Activated CD4-positive, alpha-beta T cell treated with anti-CD3 and anti-CD28 coated beads, Interleukin-2, amount 50 U/mL, for 4 hours (primary cell): ENCODE measurements around the gene ART3.
"Not testable (repeated sequence)": the region's sequence is repeated elsewhere in the genome, so short reads cannot be mapped to it uniquely, and the experiment has no call there.

ENCODE experiments used
- DNase-seq, 2 experiments: peaks; one replicate each; pipeline ENCODE4 v3.0.0-alpha.2; 2020

ART3 gene

DNA sequence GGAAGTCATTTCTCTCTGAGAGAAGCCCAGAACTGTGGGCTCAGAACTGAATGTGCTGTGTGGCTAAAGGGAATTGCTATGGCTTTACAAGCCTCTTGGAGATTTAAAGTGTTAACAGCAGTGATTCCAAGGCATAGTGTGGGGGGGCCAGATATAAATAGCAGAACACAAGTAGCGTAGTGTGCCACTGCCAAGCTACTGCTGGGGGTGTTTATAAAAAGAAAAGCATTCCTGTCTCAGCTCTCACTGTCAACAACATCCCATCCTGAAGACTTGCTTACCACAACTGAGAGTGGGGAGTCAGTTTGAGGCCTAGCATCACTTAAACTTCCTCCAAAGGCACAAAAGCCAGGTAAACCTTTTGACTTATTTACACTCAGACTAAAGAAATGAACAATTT is at the start of gene ART3:
Gene ART3 (plus strand): TSS at position 242 of the 400 bp plus-strand sequence. CDS start 1,181 bp downstream, outside the sequence.
- DNase-seq, result no peak

- DNase-seq, result no peak
Observed at GRCh38 chr4:76028350-76028765, 46.2 kb upstream of the ART3 start.

GRCh38 chr4:76029300-76029699 is 45.2 kb upstream of the ART3 start:
- DNase-seq, result no peak

DNA sequence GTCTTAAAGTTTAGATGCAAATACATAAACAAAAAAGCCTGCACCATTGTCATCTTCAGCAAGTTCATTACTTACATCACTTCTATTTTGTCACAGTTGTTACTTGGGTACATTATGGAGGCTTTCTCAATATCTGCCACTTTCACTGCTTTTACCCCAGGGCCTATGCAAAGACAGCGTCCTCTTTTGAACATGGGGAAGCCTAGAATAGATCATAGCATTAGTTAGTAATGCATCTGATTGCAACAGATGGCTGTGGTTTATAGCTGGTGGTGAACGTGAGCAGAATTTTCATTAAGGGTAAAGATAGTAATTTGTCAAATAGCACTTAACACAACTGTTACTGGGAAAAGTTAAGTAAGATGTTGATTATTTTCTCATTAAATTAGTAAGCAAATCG is 39.4 kb upstream of the ART3 start:
- no peak for DNase-seq

GRCh38 chr4:76035799-76036380 is 38.6 kb upstream of the ART3 start, which contains the start of gene CXCL11:
CXCL11 (minus strand) TSS chr4:76036070; CDS start chr4:76035987, 83 bp downstream.
- DNase-seq, result no peak

GRCh38 chr4:76036855-76037254 is 37.7 kb upstream of the ART3 start:
- no peak for DNase-seq

GRCh38 chr4:76042241-76042998 is 32.1 kb upstream of the ART3 start:
- not testable (repeated sequence) for DNase-seq

GRCh38 chr4:76043306-76043705 is 31.2 kb upstream of the ART3 start:
- DNase-seq, result not testable (repeated sequence)

GRCh38 chr4:76044686-76045085 is 29.8 kb upstream of the ART3 start:
- not testable (repeated sequence) for DNase-seq

DNA sequence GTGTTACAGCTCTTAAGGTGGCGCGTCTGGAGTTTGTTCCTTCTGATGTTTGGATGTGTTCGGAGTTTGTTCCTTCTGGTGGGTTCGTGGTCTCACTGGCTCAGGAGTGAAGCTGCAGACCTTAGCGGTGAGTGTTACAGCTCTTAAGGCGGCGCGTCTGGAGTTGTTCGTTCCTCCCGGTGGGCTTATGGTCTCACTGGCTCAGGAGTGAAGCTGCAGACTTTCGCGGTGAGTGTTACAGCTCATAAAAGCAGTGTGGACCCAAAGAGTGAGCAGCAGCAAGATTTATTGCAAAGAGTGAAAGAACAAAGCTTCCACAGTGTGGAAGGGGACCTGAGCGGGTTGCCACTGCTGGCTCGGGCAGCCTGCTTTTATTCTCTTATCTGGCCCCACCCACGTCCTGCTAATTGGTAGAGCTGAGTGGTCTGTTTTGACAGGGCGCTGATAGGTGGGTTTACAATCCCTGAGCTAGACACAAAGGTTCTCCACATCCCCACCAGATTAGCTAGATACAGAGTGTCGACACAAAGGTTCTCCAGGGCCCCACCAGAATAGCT is 24.6 kb upstream of the ART3 start:
- DNase-seq, result not testable (repeated sequence)

GRCh38 chr4:76050560-76051050 is 23.9 kb upstream of the ART3 start:
- not testable (repeated sequence) for DNase-seq

GRCh38 chr4:76053730-76054129 is 20.8 kb upstream of the ART3 start:
- no peak for DNase-seq

DNA sequence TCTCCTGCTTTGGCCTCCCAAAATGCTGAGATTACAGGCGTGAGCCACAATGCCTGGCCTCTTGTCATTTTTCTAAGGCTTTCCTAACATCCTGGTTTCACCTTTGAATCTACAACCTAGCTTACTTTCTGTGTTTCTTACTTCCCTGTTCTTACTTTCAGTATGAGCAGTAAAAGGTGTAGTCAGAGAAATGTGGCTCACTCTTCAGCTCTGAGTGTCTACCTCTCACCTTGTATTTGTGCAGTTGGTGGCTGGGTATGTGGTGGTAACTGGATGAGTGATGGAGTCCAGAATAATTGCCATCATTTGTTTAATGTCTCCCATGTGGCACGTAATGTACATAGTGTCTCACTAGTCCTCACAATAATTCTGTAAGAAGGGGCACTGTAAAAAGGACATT is 19.5 kb upstream of the ART3 start:
- no peak for DNase-seq

DNA sequence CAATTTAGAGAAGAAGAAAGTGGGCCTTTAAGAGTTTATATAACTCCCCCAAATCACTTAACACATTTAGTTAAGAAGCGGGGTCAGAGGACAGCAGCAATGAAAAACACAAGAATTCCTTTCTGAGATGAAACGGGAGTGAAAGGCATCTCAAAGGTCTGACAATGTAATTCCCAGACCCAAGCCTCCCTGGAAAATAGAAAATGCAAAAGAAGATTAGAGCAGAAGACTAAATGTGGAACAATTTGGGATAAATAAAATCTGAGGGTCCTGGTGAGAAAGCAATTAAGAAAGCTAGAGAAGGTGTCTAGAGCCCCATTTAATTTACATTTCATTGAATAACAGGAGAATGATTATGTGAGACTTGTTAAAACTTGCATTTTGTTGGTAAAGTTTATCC is 19.1 kb upstream of the ART3 start:
- no peak for DNase-seq

- no peak for DNase-seq
Observed at GRCh38 chr4:76058302-76058701, 16.2 kb upstream of the ART3 start.

- no peak for DNase-seq
Observed at GRCh38 chr4:76058888-76059426, 15.6 kb upstream of the ART3 start.

GRCh38 chr4:76059750-76060149 is 14.8 kb upstream of the ART3 start:
- DNase-seq, result no peak

GRCh38 chr4:76060506-76060905 is 14.0 kb upstream of the ART3 start:
- DNase-seq, result no peak

DNA sequence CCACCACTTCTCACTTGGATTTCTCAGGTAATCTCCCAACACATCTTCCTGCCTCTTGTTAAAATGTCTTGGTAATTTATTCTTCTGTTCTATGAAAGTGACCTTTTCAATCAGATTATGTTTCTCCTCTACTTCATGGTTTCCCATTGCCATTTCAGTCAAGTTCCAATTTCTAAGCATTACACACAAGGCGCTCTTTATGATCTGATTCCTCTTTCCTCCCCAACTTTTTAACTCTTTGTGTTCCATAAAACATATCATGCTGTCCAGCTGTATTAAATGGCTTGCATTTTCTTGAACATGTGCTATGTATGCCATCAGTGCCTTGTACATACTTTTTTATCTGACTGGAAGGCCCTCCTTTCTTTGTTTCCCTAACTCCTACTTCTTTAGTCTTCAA is 13.1 kb upstream of the ART3 start:
- no peak for DNase-seq

- no peak for DNase-seq
Observed at GRCh38 chr4:76061982-76062381, 12.5 kb upstream of the ART3 start.

GRCh38 chr4:76066546-76066945 is 8.0 kb upstream of the ART3 start:
- no peak for DNase-seq

DNA sequence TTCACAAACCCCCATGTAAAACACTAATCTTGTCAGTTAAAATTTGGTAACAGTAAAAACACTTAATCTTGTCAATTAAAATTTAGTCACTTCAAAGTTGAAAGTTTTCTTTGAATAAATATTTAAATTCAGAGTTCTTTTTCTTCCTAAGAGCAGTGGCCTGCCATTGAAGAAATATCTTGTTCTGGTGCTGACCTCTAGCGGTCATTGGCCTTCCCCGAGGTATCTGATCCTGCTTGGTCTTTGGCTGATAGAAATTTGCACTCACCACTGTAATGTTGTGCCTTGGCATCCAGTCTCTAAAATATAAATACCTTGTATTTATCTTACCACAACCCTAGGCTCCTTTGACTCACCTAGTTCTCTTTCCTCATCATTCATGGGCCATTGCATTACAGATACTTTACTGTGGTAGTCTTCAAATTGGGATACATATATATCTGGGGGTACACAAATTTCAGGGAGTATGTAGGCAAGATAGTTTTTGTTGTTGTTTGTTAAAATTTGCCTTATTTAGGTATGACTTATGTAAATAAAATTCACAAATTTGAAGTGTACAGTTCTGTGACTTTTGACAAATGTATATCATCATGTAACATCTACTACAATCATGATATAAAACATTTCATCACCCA is 6.7 kb upstream of the ART3 start:
- DNase-seq, result peak; percentile 64 to 69

- no peak for DNase-seq
Observed at GRCh38 chr4:76072760-76073159, 1.7 kb upstream of the ART3 start.
